HL-60 (cell line): ENCODE measurements around the gene FMOD.

Experiments
- POLR2AphosphoS5 ChIP-seq: IDR thresholded peaks from 2 replicates; pipeline ENCODE4 v1.6.1; 2012; ENCODE audit warnings: low read depth
- SPI1 ChIP-seq: IDR thresholded peaks from 2 replicates; pipeline ENCODE4 v1.6.1; 2012; ENCODE audit warnings: low read depth, mild to moderate bottlenecking, borderline replicate concordance
- TF ChIP-seq, protein P1 (sequence below): IDR thresholded peaks from one replicate; pipeline ENCODE4 v1.5.1; 2011; ENCODE audit warnings: low read length, control low read depth, inconsistent platforms; ENCODE audit not compliant: insufficient read depth
- TF ChIP-seq, protein P2 (sequence below): IDR thresholded peaks from 2 replicates; pipeline ENCODE4 v1.6.1; 2012; ENCODE audit warnings: low read depth; ENCODE audit not compliant: insufficient replicate concordance

DNA sequence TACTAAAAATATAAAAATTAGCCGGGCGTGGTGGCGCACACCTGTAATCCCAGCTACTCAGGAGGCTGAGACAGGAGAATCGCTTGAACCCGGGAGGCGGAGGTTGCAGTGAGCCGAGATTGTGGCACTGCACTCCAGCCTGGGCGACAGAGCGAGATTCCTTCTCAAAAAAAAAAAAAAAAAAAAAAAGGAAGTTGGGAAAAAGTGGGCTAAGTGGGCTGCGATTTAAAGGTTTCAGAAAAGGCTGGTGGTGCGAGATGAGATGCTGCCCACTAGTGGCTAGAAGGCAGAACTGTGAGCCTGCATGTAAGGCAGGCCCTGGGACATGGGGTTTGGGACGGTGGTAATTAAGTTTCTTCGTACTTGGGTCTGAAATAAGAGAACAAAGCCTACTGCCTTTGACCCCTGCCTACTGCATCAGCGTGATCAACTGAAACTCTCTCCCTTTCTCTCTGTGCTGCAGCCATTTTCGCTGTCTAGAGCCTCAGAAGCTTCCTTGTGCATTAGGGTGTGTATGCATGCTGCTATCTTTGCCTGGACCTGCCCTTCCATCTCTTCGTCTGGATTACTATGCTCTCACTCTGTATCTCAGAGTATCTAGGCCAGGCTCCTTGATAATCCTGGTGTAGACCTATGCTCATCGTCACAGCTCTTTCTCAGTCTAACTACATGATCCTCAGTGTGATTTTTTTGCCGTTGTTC is 12.4 kb downstream of the FMOD start:
- TF ChIP-seq, protein P1, sequence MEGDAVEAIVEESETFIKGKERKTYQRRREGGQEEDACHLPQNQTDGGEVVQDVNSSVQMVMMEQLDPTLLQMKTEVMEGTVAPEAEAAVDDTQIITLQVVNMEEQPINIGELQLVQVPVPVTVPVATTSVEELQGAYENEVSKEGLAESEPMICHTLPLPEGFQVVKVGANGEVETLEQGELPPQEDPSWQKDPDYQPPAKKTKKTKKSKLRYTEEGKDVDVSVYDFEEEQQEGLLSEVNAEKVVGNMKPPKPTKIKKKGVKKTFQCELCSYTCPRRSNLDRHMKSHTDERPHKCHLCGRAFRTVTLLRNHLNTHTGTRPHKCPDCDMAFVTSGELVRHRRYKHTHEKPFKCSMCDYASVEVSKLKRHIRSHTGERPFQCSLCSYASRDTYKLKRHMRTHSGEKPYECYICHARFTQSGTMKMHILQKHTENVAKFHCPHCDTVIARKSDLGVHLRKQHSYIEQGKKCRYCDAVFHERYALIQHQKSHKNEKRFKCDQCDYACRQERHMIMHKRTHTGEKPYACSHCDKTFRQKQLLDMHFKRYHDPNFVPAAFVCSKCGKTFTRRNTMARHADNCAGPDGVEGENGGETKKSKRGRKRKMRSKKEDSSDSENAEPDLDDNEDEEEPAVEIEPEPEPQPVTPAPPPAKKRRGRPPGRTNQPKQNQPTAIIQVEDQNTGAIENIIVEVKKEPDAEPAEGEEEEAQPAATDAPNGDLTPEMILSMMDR: peak; percentile 100
- TF ChIP-seq, protein P2, sequence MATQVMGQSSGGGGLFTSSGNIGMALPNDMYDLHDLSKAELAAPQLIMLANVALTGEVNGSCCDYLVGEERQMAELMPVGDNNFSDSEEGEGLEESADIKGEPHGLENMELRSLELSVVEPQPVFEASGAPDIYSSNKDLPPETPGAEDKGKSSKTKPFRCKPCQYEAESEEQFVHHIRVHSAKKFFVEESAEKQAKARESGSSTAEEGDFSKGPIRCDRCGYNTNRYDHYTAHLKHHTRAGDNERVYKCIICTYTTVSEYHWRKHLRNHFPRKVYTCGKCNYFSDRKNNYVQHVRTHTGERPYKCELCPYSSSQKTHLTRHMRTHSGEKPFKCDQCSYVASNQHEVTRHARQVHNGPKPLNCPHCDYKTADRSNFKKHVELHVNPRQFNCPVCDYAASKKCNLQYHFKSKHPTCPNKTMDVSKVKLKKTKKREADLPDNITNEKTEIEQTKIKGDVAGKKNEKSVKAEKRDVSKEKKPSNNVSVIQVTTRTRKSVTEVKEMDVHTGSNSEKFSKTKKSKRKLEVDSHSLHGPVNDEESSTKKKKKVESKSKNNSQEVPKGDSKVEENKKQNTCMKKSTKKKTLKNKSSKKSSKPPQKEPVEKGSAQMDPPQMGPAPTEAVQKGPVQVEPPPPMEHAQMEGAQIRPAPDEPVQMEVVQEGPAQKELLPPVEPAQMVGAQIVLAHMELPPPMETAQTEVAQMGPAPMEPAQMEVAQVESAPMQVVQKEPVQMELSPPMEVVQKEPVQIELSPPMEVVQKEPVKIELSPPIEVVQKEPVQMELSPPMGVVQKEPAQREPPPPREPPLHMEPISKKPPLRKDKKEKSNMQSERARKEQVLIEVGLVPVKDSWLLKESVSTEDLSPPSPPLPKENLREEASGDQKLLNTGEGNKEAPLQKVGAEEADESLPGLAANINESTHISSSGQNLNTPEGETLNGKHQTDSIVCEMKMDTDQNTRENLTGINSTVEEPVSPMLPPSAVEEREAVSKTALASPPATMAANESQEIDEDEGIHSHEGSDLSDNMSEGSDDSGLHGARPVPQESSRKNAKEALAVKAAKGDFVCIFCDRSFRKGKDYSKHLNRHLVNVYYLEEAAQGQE: no peak
- TF ChIP-seq SPI1 (no peak; the same call in 1 of the 2 replicates), POLR2AphosphoS5 (no peak)
